ENCODE results near the gene SIRPB2.

SIRPB2 gene

GRCh38 chr20:1489325-1489724, 1.9 kb downstream of the SIRPB2 start:
- H3F3A ChIP-seq (ENCODE audit: control insufficient read depth, insufficient read depth), result peaks cover 18% of the 10 kb centered on the region
- H3K9me2 ChIP-seq (replicated peaks; ENCODE audit: control insufficient read depth, low read length), result no peaks in the 10 kb centered on the region
- peaks cover 99% of the 10 kb centered on the region for H3K4me1 ChIP-seq (ENCODE audit: control insufficient read depth, low read length)
- H3K4me2 ChIP-seq (ENCODE audit: low read length), result peak overlapping the region; percentile 49
- peaks cover 9% of the 10 kb centered on the region; the same call in 1 of the 2 replicates for H3K79me2 ChIP-seq (ENCODE audit: control insufficient read depth, low read length)
- peak overlapping the region; percentile 55 for H3K4me3 ChIP-seq (ENCODE audit: low read length)
- H3K36me3 ChIP-seq (ENCODE audit: control insufficient read depth, low read length), result no peaks in the 10 kb centered on the region
- no peaks in the 10 kb centered on the region for H4K20me1 ChIP-seq (ENCODE audit: control insufficient read depth, insufficient read depth, low read depth, low read length)
- TF ChIP-seq, protein P1, sequence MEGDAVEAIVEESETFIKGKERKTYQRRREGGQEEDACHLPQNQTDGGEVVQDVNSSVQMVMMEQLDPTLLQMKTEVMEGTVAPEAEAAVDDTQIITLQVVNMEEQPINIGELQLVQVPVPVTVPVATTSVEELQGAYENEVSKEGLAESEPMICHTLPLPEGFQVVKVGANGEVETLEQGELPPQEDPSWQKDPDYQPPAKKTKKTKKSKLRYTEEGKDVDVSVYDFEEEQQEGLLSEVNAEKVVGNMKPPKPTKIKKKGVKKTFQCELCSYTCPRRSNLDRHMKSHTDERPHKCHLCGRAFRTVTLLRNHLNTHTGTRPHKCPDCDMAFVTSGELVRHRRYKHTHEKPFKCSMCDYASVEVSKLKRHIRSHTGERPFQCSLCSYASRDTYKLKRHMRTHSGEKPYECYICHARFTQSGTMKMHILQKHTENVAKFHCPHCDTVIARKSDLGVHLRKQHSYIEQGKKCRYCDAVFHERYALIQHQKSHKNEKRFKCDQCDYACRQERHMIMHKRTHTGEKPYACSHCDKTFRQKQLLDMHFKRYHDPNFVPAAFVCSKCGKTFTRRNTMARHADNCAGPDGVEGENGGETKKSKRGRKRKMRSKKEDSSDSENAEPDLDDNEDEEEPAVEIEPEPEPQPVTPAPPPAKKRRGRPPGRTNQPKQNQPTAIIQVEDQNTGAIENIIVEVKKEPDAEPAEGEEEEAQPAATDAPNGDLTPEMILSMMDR (IDR thresholded peaks at IDR 0.05; ENCODE audit: low read depth, low read length, poor library complexity, severe bottlenecking), result no peak
- no peak for TF ChIP-seq EZH2phosphoT487 (IDR thresholded peaks at IDR 0.05; ENCODE audit: borderline replicate concordance, low read length)
- H3K27ac ChIP-seq (ENCODE audit: low read depth, low read length), result peak overlapping the region; percentile 88
- H3K27me3 ChIP-seq (ENCODE audit: control insufficient read depth, low read length), result no peaks in the 10 kb centered on the region
- H3K9me3 ChIP-seq (ENCODE audit: control insufficient read depth, insufficient read depth, low read length), result peaks cover 7% of the 10 kb centered on the region; the same call in 1 of the 2 replicates

GRCh38 chr20:1486566-1486965, 4.7 kb downstream of the SIRPB2 start:
- Histone ChIP-seq H4K20me1 (ENCODE audit: control insufficient read depth, insufficient read depth, low read depth, low read length) (no peaks in the 10 kb centered on the region), H3K27me3 (ENCODE audit: control insufficient read depth, low read length) (no peaks in the 10 kb centered on the region), H3K36me3 (ENCODE audit: control insufficient read depth, low read length) (no peaks in the 10 kb centered on the region), H3K79me2 (ENCODE audit: control insufficient read depth, low read length) (peaks cover 12% of the 10 kb centered on the region; the same call in 1 of the 2 replicates), H3F3A (ENCODE audit: control insufficient read depth, insufficient read depth) (peaks cover 11% of the 10 kb centered on the region), H3K4me1 (ENCODE audit: control insufficient read depth, low read length) (peaks cover 95% of the 10 kb centered on the region), H3K4me3 (ENCODE audit: low read length) (peak overlapping the region; percentile 48), H3K9me3 (ENCODE audit: control insufficient read depth, insufficient read depth, low read length) (peaks cover 3% of the 10 kb centered on the region; the same call in 1 of the 2 replicates), H3K9me2 (replicated peaks; ENCODE audit: control insufficient read depth, low read length) (no peaks in the 10 kb centered on the region), H3K4me2 (ENCODE audit: low read length) (peak overlapping the region; percentile 57), H3K27ac (ENCODE audit: low read depth, low read length) (peak overlapping the region; percentile 88)
- TF ChIP-seq, protein P1 (IDR thresholded peaks at IDR 0.05; ENCODE audit: low read depth, low read length, poor library complexity, severe bottlenecking), result no peak
- TF ChIP-seq EZH2phosphoT487 (IDR thresholded peaks at IDR 0.05; ENCODE audit: borderline replicate concordance, low read length), result no peak

DNA sequence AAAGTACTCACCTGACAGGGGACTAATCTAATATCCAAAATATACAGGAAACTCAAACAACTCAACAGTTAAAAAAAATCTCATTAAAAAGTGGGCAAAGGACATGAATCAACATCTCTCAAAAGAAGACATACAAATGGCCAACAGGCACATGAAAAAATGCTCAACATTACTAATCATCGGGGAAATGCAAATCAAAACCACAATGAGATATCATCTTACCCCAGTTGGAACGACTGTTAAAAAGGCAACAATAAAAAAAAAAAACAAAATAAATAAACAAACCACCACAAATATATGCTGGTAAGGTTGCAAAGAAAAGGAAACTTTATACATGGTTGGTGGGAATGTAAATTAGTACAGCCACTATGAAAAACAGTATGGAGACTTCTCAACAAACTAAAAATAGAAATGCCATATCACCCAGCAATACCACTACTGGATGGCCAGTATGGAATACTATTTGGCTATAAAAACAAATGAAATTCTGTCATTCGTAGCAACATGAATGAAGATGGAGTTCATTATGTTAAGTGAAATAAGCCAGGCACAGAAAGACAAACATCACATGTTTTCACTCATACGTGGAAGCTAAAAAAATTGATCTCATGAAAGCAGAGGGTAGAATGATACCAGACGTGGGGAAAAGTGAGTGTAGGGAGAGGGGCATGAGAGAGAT, 6.6 kb downstream of the SIRPB2 start:
- Histone ChIP-seq H3K36me3 (ENCODE audit: control insufficient read depth, low read length) (no peaks in the 10 kb centered on the region), H4K20me1 (ENCODE audit: control insufficient read depth, insufficient read depth, low read depth, low read length) (no peaks in the 10 kb centered on the region), H3K27ac (ENCODE audit: low read depth, low read length) (peak overlapping the region; percentile 88), H3K4me3 (ENCODE audit: low read length) (peak overlapping the region; percentile 58), H3F3A (ENCODE audit: control insufficient read depth, insufficient read depth) (peaks cover 11% of the 10 kb centered on the region), H3K79me2 (ENCODE audit: control insufficient read depth, low read length) (peaks cover 12% of the 10 kb centered on the region; the same call in 1 of the 2 replicates), H3K4me1 (ENCODE audit: control insufficient read depth, low read length) (peaks cover 83% of the 10 kb centered on the region), H3K9me3 (ENCODE audit: control insufficient read depth, insufficient read depth, low read length) (peaks cover 3% of the 10 kb centered on the region; the same call in 1 of the 2 replicates), H3K9me2 (replicated peaks; ENCODE audit: control insufficient read depth, low read length) (no peaks in the 10 kb centered on the region), H3K27me3 (ENCODE audit: control insufficient read depth, low read length) (no peaks in the 10 kb centered on the region), H3K4me2 (ENCODE audit: low read length) (peak overlapping the region; percentile 66)
- TF ChIP-seq, protein P1 (IDR thresholded peaks at IDR 0.05; ENCODE audit: low read depth, low read length, poor library complexity, severe bottlenecking), result no peak
- no peak for TF ChIP-seq EZH2phosphoT487 (IDR thresholded peaks at IDR 0.05; ENCODE audit: borderline replicate concordance, low read length)

Measured in DOHH2 (cell line).